HTERT RPE-1 (cell line): ENCODE data around the gene MAPK6.
"Not testable (repeated sequence)": the region's sequence is repeated elsewhere in the genome, so short reads cannot be mapped to it uniquely, and the experiment has no call there.

Source experiments
- in situ Hi-C: fragments of 300-500 bp; cut with MboI; formaldehyde crosslinking; loops from 4 replicates; pipeline ENCODE4 v1.14.3; 2020; ENCODE audit warnings: low sequenced_read_pairs

MAPK6 gene

DNA sequence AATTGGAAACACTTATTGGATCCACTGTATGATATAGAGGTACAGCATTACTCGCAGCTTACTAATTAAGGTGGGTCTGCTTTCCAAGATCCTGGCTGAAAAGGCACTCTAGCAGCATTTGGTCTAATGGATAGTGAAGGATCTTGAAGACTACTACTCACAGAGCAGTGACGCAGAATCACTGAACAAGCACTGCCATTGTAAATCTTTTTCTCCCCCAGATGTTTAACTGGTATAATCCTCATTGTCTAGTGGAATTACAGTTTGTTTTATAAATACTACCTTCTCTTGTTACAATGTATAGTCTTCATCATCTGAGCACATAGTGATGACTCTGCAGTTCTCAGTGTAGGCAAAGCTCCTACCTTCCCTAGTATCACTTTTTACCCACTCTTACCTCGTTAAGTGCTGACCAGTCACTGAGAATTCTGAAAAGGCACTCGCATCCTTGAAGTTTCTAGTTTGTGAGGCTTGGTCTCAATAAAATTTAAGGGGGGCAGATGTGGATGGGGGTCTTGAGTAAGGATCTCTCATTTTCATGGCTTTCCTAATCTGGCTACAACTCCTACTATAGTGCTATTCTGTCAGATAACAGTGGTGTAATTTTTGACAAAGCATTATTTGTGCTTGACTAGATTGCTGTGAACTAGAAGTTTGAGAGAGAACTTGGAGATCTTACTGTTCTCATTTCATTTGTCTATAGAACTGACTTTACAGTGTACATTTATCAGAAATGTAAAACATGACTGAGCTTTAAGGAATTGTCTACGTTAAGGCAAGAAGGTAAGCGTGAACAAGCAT lies 23.2 kb downstream of the MAPK6 start:
- in situ Hi-C loops, result no loop called here

DNA sequence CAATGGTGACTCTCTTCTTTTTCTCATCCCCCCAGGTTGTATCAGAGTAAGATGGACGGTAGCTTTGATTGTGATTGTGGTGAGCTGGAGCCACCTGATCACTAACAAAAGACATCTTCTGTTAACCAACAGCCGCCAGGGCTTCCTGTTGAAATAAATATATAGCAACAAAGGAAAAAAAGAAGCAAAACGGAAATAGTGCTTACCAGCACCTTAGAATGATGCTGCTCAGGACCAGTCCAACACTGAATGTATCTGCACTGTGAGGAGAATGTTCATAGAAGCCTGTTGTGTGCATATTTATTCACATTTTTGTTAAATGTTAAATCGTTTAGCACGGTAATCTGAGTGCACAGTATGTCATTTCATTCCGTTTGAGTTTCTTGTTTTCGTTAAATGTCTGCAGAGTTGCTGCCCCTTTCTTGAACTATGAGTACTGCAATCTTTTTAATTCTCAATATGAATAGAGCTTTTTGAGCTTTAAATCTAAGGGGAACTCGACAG lies 26.8 kb downstream of the MAPK6 start:
- in situ Hi-C loops, result not testable (repeated sequence)

DNA sequence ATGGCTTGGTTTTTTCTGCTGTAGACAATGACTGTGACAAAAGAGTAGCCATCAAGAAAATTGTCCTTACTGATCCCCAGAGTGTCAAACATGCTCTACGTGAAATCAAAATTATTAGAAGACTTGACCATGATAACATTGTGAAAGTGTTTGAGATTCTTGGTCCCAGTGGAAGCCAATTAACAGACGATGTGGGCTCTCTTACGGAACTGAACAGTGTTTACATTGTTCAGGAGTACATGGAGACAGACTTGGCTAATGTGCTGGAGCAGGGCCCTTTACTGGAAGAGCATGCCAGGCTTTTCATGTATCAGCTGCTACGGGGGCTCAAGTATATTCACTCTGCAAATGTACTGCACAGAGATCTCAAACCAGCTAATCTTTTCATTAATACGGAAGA lies 27.5 kb downstream of the MAPK6 start:
- in situ Hi-C loops, result not testable (repeated sequence)

DNA sequence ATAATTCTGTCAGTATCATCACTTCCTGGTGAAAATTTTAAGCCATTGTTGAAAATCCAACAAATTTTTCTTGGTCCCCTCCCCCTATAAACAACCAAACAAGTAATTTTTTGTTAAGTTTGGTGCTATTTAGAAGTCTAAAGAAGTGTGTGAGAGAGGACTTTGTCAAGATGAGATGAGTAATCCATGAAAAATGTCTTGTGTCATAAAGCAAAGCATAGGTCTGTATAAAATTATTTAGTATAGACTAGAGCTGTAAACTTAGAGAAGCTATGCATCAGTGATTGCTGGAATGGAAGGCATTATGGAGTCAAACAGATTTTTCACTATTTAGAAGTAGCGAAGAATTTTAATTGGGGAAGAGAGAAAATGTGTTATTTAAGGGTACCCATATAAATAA lies 31.4 kb downstream of the MAPK6 start:
- in situ Hi-C loops, result no loop called here

DNA sequence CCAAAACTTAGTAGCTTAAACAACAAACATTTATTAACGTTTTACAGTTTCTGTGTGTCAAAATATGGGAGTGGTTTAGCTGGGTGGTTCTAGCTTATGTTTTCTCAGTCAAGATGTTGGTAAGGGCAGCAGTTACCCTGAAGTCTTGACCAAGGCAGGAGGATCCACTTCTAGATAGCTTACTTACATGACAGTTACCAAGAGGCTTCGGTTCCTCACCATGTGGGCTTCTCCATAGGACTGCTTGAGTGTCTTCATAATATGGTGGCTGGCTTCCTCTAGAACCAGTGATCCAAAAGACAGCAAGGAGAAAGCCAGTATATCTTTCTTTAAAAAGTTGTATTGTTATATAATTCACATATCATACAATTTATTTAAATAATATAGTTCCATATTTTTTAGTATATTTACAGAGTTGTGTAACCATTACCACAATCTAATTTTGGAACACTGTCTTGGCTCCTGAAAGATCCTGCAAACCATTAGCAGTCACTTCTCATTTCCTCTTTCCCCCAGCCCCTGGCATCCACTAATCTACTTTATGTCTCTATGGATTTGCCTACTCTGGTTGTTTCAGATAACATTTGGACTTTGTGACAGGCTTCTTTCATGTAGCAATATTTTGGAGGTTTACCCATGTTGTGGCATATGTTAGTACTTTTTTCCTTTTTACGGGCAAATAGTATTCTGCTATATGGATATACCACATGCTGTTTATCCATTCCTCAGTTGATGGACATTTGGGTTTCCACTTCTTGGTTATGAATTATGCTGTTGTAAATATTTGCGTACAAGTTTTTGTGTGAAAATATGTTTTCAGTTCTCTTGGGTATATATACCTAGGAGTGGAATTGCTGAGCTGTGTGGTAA lies 33.3 kb downstream of the MAPK6 start:
- in situ Hi-C loops, result no loop called here

DNA sequence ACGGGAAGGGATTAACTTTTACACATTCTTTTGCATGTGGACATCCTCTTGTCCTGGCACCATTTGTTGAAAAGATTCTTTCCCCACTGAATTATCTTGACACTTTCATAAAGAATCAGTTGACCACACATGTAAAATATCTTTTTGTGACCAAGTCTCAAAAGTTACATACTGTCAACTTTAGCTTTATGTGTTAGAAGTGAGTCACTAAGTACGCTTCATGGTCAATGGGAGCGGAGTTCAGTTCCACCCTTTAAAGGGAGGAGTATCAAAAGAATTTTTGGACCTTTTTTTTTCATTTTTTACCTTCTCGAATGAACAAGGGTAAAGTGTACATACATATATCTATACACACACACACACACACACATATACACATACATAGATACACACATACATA lies 35.4 kb downstream of the MAPK6 start:
- in situ Hi-C loops, result no loop called here

DNA sequence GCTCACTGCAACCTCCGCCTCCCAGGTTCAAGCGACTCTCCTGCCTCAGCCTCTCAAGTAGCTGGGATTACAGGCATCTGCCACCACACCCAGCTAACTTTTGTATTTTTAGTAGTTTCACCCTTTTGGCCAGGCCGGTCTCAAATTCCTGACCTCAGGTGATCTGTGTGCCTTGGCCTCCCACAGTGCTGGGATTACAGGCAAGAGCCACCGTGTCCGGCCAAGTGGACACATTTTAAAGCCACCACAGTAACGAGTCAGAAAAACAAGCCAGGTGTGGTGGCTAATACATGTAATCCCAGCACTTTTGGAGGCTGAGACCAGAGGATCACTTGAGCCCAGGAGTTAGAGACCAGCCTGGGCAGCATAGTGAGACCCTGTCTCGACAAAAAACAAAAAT lies 35.8 kb downstream of the MAPK6 start:
- in situ Hi-C loops, result not testable (repeated sequence)

DNA sequence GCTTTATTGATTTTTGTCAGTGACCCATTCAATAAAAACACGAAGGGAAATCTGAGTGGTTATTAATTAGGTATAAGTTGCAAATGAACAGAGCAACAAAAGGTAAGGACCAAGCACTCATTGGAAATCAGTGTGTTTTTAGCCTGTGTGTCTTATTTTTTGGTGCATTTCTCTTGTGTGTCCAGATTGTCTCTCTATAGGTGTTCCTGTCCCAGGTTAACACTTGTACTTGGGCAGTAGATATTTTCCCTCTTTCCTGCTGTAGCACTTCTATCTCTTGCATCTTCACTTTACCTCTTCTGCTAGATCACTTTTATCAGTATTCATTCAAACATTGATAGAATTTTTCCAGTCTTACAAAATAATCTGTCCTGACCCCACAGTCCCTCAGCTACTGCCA lies 37.0 kb downstream of the MAPK6 start:
- in situ Hi-C loops, result no loop called here

DNA sequence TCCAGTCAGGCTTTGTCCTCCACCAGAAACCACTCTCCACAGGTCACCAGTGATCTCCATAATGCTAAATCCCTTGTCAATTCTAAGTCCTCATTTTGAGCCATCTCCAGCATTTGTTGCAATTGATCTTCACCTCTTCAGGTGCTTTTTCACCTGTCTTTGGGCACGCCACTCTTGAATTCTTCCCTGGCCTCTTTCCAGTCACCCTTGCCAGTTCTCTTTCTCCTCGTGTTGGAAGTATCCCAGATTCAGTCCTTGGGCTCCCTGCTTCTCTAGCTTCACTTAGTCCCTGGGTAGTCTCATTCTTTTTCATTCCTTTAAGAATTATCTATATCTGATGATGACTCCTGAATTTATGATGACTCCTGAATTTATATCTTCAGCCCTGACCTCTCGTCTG lies 37.5 kb downstream of the MAPK6 start:
- in situ Hi-C loops, result no loop called here

DNA sequence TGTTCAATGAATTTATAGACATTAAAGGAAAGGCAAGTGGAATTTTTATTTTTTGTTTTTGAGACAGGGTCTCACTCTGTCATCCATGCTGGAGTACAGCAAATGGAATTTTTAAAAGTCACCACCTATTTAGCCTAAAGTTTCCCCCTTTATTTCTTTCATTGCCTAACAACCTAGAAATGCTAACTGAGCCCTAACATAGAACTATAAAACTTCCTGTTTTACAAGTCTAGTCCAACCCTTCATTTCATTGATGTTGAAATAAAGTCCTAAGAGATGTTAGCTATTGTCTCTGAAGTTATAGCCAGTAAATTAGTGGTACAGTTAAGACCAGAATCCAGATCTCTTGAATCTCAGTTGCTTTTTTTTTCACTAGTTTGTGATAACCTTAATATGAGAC lies 39.0 kb downstream of the MAPK6 start:
- in situ Hi-C loops, result no loop called here

DNA sequence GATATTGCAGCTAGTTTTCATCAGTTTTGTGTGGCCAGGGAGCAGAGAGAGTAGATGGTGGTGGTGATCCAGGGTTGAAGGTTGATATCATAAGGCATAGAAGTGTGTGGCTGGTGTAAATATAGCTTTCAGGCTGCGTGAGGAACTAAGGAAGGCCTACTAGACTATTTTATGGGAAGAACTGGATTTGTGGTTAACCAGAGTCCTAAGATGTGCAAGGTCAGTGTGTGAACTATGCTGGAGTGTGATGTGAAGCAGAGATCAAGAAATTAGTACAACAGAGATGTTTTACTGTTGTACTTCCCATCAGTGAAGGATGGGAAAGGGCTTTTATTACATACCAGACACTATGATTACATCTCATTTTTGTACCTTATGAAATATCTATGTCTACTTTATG lies 41.5 kb downstream of the MAPK6 start:
- in situ Hi-C loops, result no loop called here

DNA sequence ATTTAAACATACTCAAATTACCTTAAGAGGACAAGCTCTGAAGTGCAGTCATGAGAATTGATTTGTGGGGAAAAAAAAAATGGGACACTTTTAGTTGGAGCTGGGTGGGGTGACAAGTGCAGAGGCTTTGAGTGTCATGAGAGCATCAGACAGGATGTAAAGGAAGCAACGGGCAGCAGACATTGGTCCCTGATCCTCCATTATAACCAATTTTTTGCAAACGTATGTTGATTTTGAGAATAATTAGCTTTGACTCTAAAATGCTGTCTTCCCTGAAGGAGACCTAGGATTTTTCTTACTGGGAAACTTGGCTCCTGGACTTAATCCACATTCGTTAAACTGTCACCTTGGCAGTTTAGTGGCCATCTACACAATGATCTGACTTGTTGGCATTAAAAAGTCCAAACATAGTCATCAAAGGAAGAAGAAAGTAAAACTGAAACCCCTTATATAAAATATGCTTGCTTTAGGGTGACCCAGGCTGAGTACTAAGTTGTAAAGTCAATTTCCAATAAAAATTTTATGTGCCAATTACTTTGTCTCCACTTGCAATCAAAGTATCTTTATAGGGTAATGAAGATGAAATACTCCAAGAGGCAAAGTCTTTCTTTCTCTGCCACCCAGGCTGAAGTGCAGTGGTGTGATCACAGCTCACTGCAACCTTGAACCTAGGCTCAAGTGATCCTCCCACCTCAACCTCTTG lies 48.0 kb downstream of the MAPK6 start:
- in situ Hi-C loops, result no loop called here

DNA sequence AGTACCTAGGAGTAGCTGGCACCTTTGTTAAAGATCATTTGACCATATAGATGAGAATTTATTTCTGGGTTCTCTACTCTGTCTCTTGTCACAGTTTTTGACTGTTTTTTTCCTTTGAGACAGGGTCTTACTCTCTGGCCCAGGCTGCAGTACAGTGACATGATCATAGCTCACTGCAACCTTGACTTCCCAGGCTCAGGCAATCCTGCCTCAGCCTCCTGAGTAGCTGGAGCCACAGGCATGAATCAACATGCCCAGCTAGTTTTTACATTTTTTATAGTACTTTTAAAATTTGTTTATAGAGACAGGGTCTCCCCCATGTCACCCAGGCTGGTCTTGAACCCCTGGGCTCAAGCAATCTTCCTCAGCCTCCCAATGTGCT lies 48.5 kb downstream of the MAPK6 start:
- in situ Hi-C loops, result no loop called here

DNA sequence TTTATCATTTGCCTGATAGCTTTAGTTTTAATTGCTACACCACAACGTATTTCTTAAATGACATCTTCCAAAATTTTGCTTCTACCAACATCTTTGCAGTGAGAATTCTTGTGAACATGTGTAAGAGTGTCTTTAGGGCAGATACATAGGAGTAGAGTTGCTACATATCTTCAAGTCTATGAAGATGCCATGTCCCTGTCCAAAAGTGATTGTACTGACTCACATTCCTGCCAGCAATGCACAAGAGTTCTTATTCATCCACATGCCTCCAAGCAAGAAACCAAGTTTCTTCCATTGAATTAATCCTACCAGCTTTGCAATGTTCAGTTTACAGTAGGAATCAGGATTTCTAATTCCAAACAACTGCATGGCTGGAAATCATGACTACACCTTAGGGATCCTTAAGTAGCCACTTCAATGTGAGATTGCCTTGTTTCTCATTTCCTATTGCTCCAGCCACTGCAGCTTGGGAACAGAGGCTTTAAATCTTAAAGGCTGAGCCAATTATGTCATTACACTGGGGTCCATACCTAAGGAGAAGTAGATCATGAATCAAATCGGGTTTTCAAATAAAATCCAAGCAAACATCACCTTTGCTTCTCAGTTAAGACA lies 49.1 kb downstream of the MAPK6 start:
- in situ Hi-C loops, result no loop called here

DNA sequence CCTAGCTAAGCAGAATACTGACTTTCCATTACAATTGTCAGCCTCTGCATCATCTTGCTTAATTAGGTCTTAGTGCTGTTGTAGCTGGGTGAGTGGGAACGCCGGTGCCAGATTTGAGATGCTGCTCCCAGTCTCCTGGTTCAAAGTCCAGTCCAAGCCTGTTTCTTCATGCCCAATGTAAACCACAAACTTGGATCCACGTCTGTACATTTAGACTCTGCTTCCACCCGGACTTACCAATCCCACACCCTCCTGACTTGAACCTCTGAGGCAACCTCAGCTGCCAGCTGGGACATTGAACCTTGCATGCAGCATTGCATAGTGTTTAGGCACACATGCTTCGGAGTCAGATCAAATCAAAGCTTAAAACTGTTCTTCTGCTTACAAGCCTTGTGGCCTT lies 50.5 kb downstream of the MAPK6 start:
- in situ Hi-C loops, result no loop called here

DNA sequence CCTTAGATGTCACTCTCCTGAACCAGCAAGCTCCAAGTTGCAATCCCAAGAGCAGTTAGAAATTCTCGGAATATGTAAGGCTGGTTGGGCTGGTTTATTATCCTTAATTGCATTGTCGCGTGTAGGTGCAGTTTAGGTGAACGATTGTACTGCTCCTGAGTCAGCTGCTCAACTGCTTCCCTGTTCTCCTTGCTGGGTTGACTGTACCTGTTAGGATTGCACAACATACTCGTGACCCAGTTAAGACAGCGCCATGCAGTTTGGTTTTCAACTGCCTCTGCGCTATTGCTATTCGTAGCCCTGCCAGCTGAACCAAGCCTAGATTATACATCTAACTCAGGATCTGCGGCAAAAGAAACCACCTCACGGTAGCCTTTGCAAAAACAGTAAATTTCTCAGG lies 52.6 kb downstream of the MAPK6 start:
- in situ Hi-C loops, result no loop called here

DNA sequence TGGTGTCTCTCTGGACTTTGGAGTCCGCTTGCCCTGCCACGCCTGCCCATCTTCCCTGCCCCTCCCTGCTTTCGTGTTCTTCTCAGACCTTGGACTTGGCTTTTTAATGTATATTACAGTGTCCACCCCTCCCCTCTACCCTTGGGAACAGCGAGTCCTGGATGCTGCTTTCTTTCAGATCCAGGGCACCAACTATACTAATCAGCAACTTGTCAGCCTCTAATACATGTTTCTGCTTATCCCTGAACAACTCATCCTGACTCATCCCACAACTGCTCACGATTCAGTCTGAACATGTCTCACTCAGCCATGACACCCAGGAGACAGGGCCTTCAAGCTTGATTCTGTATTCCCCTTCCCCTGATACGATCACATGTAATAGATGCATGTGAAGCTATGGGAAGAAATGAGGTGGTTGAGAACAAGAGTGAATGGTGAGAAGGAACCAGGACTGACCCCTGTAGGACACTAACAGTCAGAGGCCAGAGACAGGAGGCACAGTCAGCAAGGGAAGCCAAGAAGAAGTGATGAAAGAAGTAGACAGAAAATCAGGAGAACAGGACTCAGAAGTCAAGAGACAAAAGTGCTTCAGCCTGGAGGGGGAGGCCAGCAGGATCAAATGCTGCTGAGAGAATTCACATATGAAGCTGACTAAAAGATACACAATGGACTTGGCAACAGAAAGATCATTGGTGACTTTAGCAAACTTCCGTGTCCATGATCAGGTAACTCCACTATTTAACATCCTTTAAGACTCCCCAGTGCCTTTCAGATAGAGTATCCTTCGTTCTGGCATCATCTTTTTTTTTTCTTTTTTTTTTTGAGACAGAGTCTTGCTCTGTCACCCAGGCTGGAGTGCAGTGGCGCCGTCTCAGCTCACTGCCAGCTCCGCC lies 58.1 kb downstream of the MAPK6 start:
- in situ Hi-C loops, result no loop called here

DNA sequence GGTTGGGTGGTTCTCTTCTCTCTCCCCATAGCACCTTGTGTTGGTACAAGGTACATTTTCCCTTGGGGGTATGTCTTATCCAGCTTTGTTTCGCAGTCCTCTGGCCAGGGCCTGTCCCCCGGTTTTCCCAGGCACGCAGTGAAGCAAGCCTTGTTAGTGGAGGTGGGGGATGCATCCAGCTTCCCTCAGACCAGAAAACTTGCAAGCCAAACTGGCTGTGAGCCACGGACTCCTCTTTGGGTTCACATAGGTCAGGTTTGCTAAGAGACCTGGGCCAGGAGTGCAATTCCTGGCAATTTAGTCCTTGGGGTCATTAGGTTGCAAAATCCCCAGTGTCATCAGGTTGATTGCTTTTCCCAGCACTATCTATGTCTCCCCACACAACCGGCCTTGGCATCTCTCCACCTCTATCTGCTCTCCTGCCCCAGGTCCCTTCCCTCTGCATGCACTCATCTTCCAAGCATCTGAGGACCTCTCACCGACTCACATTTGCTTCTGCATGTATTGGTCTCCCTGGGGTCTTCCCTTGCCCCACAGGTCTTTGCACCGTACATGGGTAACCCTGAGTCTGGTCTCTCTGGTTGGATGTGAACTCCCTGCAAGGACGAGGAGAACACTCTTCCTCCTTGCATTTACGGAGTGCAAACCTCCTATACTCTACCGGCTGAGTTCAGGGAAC lies 59.3 kb downstream of the MAPK6 start:
- in situ Hi-C loops, result no loop called here

DNA sequence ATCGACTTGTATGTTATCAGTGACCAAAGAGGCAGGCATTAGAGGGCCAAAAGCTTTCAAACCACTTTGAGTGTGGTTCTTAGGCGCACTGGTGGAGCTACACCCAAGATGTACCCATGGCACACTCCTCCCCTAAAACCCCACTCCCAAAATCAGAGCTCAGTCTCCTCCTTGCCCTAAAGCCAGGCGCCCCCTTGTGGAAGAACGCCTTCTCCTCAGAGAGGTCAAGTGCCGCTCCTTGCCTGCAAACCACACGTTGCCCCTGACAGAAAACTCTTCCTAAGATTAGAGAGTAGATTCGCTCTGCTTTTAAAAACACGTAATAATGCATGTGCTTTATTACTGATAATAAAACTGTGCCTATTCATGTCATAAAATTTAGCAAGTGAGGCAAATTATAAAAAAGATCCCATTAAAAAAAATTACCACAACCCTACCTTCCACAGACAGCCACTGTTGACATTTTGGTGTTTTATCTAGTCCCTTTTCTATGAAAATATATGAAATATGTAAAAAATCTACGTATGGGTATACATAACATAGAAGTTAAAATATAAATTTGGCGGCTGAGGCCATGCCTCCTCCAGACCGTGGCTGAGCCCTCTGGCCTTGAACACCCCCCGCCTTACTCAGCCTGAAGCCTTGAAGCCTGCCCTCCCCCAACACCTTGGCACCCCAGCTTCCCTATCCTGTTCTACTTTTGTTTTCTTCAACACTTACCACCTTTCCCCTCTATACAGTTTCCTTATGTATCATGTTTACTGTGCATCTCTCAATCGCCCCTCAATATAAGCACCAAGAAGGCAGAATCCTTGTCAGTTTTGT lies 60.1 kb downstream of the MAPK6 start:
- in situ Hi-C loops, result no loop called here
